Forelimb muscle (tissue), 1 donor: ENCODE data around the gene CALN1. TPM values are rescaled to one million over a fixed set of nuclear protein-coding genes. Genes with fewer than 3 reads are reported as not detected.
"Not testable (repeated sequence)": the region's sequence is repeated elsewhere in the genome, so short reads cannot be mapped to it uniquely, and the experiment has no call there.

ENCODE experiments used
- DNase-seq: peaks from one replicate; pipeline ENCODE4 v3.0.0-alpha.2; 2013; ENCODE audit warnings: low read depth
- polyA plus RNA-seq: library from polyadenylated mRNA; unstranded; fragments of 120-200 nt; gene quantifications from one replicate; pipeline ENCODE4 v1.2.1, GENCODE V29; 2013; ENCODE audit not compliant: insufficient read length

Gene CALN1
- 1.6 TPM for polyA plus RNA-seq

DNA sequence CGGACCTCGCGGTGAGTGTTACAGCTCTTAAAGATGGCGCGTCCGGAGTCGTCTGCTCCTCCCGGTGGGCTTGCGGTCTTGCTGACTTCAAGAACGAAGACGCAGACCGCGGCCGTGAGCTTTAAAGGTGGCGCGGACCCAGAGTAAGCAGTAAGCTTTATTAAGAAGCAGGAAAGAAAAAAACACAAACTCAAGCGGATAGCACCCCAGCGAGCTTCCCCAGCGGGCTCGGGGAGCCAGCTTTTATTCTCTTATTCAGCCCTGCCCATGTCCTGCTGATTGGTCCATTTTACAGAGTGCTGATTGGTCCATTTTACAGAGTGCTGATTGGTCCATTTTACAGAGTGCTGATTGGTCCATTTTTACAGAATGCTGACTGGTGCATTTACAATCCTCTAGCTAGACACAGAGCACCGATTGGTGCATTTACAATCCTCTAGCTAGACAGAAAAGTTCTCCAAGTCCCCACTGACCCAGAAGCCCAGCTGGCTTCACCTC, at the start of gene CALN1:
CALN1 (minus strand) TSS at position 218 of the 498 bp plus-strand sequence.
- DNase-seq, result not testable (repeated sequence)

DNA sequence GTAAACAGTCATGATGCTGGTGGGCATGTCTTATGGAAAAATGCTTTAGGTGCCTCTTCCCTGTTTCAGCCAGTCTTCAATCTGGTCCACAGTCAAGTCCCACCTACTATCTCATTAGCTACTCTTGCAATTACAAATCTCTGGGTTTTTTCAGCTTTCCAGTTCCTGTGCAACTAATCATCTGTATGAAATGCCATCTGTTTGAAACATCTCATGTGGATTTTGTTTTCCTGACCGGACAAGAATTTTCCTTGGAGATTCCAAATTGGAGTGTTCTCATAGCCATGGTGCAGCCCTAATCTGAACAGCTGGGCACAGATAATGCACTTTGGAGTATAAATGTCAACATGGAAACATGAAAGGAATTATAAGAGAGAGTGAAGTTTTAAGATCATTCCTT, 41.3 kb upstream of the CALN1 start:
- DNase-seq, result no peak

DNA sequence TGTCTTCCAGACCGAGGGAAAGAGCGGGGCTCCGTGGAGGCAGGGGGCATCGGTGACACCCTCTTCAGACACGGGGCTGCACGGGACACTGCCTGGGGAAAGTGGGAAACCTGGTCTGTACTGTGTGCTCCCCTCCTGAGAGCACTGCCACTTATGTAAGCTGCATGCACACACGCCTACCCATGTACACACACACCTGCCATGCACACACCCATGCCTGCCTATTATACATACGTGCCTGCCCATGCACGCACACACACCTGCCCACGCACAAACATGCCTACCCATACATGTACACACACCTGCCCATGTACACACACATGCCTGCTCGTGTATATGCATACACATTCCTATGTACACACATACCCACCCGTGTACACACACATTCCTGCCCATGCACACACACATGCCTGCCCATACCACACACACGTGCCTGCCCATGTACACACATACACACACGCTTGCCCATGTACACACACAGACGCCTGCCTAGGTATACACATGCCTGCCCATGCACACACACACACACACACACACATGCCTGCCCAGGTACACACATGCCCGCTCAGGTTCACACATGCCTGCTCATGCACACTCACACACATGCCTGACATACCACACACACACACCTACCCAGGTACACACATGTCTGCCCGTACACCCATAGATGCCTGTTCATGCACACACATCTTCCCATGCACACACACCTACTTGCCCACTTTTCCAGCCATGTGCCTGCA, 35.5 kb upstream of the CALN1 start:
- no peak for DNase-seq

DNA sequence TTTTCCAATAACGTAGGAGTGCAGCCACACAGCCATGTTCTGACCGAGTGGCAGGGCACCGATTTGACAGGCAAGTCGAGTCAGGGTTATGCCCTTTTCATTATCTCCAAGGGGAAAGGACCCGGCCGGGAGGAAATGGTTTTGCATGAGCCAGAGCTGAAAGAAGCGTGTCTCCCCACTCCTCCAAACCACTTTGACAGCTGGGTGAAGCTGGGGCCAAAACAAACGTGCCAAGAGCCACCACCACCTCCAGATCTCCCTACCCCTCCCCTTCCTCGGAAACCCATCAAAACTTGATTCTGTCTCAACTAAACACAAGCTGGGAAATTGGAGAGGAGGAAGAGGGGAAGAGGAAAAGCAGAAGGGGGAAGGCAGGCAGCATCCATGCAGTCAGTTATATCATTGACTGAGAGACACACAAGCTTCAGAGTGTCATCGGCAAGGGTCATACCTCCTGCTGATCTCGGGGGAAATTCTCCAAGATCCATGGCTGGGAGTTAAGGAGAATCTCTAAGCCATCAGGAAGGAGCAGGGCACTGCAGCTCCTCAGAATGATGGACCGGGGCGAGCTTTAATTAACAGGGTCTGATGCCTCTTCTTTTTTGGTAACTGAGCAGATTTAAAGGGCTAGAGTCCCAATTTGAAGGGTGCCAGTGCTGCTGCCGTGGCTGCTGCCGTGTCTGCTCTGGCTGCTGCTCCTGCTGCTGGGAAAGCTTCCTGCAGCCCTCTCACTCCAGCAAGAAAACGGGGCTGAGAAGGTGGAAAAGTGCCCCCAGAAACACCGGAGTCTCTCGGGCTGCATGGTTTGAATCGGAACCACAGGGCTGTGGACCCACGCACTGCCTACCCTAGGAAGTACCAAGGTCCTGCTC, 34.7 kb upstream of the CALN1 start:
- DNase-seq, result no peak

DNA sequence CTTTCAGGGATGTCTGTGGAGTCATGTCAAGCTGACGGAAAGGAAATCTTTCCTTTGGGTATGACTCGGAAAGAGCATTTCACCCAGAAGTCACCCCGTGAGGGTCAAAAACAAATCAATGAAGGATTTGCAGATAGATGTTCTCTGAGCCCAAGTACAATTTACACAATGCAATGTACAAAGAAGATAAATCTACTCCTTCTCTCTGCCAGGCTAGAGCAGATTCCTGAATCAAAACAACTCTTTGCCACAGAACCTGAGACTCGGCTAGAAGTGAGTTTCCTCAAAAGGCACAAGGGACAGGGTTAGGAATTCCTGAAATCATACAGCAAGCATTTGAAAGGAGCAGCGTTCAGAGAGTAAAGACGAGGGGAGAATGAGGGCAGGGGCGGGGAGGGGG, 34.0 kb upstream of the CALN1 start:
- no peak for DNase-seq

DNA sequence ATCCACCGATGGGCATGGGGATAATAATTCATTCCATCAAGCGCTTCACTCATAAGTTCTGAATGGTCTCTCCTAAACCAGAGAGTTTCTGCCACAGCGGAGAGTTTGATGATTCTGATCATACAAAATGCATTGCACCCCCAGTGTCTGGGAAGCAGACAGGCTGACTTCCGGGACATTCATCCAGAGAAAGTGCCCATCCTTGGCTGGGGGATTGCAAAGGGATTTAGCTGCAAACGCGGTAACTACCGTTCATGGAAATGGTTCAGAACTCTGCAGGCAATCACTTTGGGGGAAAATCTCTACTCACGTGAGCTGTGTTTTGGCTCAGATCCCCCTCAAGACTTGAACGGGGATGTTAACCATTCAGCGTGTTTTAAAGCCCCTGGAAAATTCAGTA, 33.4 kb upstream of the CALN1 start:
- DNase-seq, result no peak

DNA sequence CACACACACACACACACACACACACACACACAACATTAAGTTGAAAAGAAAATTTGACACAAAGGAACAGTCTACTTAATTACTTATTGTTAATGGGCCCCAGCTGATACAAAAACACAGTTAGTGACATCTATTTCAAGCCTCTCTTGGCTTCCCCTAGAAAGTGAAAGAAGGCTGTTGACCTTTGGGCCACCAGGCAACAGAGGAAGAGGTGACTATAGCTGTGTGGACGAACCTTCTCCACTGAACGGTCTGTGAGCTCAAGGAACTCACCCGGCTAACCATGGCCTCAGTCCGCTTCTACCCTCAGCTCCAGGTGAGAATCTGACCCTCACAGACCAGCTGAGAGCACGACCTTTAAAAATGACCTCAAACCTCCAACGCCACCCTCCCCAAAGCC, 32.9 kb upstream of the CALN1 start:
- no peak for DNase-seq

DNA sequence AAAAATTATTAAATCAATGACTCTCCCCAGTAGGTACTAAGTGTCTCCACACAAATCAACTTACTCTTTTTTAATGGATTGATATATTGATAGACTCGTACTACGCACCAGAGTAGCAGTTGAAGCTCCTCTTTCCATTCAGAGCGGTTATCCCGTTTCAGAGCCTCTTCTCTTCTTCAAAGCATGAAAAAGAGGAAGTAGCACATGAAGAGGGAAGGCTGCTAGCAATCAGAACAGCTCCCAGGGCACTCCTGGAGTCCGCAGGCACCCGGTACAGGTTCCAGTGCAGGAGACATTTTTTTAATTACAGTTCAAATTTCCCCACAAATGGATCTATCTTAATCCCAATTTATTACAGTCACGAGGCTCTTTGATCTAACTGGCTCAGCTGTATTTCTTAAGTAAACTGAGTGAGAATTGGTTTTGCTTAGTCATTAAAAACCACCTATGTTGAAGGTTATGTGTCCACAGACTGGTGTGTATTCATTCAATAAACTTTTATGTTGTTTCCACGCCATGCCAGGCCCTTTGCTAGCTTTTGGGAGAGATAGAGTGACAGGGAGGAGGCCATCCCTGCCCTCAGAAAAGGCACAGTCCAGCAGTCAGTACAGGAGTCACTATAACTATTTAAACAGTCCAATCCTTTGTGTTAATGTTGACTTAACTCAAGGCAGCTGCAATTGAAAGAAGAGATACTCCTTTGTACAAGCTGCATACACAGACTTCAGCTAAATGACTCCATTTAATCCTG, 32.1 kb upstream of the CALN1 start:
- DNase-seq, result no peak

DNA sequence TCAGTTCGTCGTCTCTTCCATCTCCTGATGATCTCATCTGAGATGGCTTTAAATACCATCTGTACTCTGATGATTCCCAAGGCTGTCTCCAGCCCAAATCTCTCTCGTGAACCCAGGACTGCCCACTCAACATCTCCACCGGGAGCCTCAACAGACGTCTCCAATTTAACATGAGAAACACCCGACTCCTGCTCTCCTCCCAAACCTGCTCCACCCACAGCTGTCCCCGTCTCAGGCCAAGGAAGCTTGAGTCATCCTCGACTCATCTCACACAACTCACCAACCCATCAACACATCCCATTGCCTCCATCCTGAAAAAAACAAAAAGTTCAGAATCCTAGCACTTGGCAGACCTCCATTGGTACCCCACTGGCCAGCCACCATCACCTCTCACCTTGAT, 29.7 kb upstream of the CALN1 start:
- DNase-seq, result no peak

DNA sequence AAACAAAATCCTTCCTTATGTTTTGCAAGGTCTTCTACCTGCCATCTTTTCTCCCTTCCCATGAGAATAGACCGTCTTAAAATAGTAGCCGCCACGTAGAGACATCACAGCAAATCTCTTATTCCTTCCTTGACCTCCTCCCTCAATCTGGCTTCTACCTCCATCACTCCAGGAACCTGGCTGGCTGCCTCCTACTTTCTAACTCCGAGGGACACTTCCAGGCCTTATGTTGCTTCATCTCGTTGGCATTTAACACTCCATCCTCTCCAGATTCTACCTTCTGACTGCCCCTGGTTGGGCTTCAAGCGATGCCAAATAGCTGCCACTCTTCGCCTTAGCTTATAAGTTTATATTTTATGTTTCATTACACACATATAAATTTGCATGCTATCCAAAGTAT, 26.4 kb upstream of the CALN1 start:
- no peak for DNase-seq

DNA sequence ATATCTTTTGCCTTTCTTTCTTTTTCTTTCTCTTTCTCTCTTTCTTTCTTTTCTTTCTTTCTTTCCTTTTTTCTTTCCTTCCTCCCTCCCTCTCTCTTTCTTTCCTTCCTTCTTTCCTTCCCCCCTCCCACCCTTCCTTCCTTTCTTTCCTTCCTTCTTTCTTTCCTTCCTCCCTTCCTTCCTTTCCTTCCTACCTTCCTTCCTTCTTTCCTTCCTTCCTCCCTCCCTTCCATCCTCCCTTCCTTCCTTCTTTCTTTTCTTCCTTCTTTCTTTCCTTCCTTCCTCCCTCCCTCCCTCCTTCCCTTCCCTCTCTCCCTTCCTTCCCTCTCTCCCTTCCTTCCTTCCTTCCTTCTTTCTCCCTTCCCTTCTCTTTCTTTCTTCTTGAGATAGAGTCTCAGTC, 25.5 kb upstream of the CALN1 start:
- DNase-seq, result no peak

DNA sequence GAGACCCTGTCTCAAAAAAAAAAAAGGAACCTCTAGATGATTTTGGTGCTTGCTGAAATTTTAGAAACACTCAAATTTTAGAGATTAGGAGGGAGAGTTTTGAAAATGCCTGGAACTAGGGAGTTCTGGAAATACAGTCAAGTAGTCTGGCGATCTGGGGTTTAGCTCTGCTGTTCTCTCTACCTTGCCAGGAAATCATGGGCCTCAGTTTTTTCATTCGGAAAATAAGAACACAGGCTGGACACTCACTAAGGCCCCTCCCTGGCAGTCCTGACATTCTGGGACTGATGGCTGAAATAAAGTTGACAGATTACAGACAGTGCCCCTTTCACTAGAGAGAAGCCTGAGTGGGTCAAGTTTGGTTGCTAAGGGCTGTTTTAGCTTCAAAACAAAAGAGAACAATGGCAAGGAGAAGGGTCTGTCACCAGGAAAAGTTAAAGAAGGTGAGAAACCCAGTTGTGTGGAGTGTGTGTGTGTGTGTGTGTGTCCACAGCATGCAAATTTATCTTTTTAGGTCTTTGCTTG, 25.0 kb upstream of the CALN1 start:
- no peak for DNase-seq

DNA sequence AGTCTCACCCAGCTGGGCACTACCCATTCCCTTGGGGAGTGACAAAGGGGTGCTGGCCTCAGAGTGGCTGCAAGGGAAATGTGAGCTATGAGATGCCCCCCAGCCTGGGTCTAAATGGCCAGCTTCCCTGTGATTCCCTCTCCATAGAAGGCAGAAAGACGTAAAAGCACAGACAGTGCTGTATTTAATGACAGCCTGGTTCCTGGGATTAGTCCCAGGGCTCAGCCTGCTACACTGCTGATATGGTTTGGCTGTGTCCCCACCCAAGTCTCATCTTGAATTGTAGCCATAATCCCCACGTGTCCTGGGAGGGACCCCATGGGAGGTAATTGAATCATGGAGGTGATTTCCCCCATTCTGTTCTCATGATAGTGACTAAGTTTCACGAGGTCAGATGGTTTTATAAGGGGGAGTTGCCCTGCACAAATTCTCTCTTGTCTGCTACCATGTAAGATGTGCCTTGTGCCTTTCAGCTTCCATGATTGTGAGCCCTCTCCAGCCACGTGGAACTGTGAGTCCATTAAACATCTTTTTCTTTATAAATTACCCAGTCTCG, 23.9 kb upstream of the CALN1 start:
- DNase-seq, result no peak

DNA sequence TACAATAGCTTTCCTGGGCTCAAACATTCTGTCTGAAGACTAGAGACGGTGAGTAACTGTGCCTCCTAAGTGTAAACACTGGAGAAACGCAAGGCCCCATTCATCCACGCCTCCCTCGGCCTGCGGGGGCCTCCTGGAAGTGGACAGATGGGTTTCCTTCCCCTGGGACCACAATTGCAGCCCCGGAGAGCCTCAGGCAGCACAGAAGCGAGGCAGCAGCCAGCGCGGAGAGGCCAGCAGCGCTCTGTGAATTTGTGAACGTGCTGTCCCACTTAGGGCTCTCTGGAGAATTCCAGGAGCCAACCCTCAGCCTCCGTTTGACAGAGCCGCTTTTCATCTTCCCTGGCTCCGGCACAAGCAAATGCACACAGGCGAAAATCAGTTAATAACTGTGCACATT, 23.2 kb upstream of the CALN1 start:
- no peak for DNase-seq

DNA sequence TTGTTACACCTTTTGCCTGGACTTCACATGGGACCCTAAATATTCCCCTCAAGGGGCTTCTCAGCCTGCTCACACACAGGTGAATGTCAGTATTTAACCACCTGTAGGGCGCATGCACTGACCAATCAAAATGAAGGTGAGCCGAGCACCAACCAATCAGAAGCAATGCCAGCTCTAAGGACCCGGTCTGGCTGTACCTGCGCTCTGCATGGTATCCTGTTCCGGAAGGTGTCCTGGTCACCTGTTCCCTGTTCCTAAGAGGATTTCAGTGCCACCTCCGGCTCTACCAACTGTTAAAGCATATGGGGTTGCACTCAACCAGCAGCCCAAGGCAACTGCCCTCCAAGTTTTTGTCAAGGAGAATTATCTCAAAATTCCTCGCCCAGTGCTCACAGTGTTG, 18.4 kb upstream of the CALN1 start:
- no peak for DNase-seq

DNA sequence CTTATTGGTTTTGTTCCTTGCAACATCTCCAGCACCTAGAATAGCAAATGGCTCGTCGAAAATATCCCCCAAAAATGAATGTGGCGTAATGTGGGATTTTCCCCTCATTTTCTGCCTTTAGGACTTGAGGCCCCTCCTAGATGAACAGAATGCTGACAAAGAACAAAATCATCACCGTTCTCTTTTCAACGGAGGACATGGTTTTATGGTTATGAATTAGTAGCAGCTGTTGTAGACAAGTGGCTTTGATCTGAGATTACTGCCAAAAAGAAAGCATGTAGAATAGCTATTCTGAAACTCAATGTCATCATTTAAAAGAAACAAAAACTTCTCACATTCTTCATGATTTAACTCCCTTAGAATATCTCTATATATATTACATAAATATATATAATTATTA, 17.2 kb upstream of the CALN1 start:
- DNase-seq, result no peak

DNA sequence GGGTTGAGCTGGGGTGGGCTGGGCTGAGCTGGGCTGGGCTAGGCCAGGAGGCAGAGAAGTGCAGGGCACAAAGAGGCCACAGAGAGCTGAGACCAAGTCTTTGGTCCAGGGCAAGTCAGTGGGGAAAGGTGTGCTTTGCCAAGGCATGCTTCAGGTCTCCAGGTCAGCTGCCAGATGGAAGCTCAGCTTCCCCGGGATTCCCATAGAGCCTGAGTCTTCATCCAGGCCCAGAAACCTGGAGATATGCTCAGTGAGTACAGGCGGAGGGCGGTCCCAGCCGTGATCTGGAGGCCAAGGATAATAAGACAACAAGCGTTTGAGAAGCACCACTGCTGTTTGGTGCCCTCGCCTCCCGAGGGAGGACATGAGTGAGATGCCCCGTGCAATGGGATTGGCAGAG, 4.7 kb upstream of the CALN1 start:
- no peak for DNase-seq

DNA sequence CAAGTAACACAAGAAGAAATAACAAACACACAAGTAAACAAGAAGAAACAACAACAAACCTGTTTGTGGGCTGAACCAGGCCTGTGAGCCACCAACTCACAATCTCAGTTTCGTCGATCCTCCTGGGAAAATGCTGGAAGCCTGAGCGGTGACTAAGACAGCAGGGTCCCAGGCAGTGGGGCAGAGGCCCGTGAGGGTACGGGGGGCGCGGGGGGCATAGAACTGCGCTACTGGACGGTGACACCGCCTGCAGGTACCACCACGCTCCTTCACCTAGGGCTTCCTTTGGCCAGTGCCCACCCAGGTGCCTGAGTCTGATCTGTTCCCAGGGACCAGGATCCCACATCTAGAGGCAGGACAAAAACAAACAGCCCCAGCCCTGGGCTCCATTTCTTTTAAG, 3.4 kb upstream of the CALN1 start:
- DNase-seq, result no peak

DNA sequence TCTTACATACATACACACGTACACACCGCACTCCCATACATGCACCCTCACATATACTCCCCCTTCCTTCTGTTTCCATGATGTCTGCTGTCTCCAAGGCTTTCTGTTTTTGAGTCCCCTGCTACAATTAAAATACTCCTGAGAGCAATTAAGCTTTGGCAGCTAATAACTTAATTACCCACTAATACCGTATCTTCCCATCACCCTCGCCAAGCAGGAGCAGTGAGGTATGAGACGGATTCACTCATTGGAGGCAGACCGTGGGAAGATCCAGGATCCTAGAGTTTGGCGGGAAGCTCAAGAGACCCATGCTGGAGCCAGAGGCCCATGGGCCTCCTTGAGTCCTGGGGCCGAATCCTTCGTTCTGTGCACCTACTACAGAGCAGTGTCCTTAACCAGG, 1.7 kb upstream of the CALN1 start:
- DNase-seq, result no peak

DNA sequence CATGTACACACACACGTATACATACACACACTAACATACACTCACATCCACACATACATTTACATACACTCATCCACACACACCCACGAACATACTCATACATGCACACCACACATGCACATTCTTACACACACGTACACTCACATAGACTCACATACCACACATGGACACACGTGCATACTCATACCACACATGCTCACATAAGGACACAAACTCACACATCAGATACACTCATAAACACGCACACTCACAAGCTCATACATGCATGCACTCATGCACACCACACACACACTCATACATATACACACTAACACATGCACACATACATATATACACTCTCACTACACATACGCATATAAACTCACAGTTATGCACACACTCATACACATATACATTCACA, 1.2 kb upstream of the CALN1 start:
- DNase-seq, result no peak

DNA sequence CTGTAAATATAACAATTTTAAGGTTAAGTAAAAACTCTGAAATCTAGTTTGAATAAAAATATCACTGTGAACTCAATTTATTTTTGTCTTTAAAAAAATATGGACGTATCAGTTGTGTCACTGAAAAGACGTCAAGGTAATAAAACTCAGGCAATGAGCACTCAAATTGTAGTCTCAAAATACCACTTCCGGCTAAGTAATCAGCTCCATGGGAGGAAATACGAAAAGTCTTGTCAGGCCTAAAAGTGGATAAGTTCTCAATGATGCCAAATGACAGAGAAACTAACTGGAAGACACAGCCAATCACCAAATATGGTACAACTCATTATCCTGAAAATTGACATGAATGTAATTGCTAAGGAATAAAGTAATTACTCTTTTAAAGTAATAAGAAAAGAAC, 719 bp downstream of the CALN1 start:
- DNase-seq, result no peak

DNA sequence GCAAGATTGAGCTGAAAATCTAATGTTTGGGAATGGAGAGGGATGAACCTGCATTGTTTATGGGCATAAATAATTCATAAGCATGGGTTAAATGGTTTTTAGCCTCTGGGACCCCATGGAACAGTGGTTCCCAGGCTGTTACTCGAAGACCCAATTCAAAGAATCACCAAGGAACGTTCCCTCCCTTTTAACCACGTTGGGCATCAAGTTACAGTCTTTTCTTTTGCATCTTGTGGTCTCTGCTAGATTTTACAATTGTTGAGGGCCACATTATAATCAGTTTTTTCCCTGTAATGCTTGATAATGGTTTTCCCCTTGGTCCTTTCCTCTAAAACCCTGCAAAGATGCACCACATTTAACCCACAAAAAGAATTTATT, 2.5 kb downstream of the CALN1 start:
- DNase-seq, result no peak
